ENCODE data around the gene PTOV1.

- TF ChIP-seq CTCF (IDR thresholded peaks at IDR 0.05; ENCODE audit: low read depth, low read length) = no peak
- TF ChIP-seq EZH2phosphoT487 (IDR thresholded peaks at IDR 0.05; ENCODE audit: low read depth) = no peak
These were observed 13.0 kb downstream of the PTOV1 start for GRCh38 chr19:49863935-49864320.

Measured in OCI-LY3 (cell line).